ENCODE measurements around the gene GPATCH2L.

DNA sequence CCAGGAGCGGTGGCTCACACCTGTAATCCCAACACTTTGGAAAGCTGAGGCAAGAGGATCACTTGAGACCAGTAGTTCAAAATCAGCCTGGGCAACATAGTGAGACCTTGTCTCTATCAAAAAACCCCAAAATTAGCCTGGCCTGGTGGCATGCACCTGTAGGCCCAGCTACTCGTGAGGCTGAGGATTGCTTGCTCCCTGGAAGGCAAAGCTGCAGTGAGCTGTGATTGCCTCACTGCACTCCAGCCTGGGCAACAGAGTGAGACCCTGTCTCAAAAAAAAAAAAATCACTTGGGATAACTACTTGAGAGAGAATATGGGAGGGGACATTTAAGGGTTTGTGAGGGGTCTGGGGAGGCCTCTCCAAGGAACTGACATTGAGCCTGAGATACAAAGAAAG is 109.0 kb downstream of the GPATCH2L start:
- TF ChIP-seq, protein P1, sequence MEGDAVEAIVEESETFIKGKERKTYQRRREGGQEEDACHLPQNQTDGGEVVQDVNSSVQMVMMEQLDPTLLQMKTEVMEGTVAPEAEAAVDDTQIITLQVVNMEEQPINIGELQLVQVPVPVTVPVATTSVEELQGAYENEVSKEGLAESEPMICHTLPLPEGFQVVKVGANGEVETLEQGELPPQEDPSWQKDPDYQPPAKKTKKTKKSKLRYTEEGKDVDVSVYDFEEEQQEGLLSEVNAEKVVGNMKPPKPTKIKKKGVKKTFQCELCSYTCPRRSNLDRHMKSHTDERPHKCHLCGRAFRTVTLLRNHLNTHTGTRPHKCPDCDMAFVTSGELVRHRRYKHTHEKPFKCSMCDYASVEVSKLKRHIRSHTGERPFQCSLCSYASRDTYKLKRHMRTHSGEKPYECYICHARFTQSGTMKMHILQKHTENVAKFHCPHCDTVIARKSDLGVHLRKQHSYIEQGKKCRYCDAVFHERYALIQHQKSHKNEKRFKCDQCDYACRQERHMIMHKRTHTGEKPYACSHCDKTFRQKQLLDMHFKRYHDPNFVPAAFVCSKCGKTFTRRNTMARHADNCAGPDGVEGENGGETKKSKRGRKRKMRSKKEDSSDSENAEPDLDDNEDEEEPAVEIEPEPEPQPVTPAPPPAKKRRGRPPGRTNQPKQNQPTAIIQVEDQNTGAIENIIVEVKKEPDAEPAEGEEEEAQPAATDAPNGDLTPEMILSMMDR (optimal IDR thresholded peaks at IDR 0.05 in 1 of 3, IDR thresholded peaks at IDR 0.05 in 1 of 3, conservative IDR thresholded peaks at IDR 0.05 in 1 of 3; ENCODE audit: extremely low read depth in 1 of 3, insufficient read depth in 2 of 3, low read length in 3 of 3), result no peak
- TF ChIP-seq EZH2 (IDR thresholded peaks at IDR 0.05; ENCODE audit: low read length), result no peak
